DND-41 (cell line): ENCODE measurements around the gene PSD2.

ENCODE experiments used
- EZH2 ChIP-seq: IDR thresholded peaks from 3 replicates; pipeline ENCODE4 v1.6.1; 2012; ENCODE audit warnings: borderline replicate concordance, low read depth, mild to moderate bottlenecking, moderate library complexity, low read length, inconsistent platforms; ENCODE audit not compliant: severe bottlenecking
- TF ChIP-seq, protein P1 (sequence below): IDR thresholded peaks from 2 replicates; pipeline ENCODE4 v1.5.1; 2012; ENCODE audit warnings: borderline replicate concordance, low read length, moderate library complexity, mild to moderate bottlenecking; ENCODE audit not compliant: poor library complexity, severe bottlenecking; ENCODE audit errors: extremely low read depth

GRCh38 chr5:139814704-139815280 lies 19.2 kb downstream of the PSD2 start:
- TF ChIP-seq, protein P1, sequence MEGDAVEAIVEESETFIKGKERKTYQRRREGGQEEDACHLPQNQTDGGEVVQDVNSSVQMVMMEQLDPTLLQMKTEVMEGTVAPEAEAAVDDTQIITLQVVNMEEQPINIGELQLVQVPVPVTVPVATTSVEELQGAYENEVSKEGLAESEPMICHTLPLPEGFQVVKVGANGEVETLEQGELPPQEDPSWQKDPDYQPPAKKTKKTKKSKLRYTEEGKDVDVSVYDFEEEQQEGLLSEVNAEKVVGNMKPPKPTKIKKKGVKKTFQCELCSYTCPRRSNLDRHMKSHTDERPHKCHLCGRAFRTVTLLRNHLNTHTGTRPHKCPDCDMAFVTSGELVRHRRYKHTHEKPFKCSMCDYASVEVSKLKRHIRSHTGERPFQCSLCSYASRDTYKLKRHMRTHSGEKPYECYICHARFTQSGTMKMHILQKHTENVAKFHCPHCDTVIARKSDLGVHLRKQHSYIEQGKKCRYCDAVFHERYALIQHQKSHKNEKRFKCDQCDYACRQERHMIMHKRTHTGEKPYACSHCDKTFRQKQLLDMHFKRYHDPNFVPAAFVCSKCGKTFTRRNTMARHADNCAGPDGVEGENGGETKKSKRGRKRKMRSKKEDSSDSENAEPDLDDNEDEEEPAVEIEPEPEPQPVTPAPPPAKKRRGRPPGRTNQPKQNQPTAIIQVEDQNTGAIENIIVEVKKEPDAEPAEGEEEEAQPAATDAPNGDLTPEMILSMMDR = no peak
- TF ChIP-seq EZH2 = no peak
